Ishikawa (cell line): ENCODE results near the gene TAOK2.

Source experiments
- CREB1 ChIP-seq: IDR thresholded peaks from 2 replicates; pipeline ENCODE4 v1.6.1; 2012; ENCODE audit warnings: low read depth
- EP300 ChIP-seq: IDR thresholded peaks from 2 replicates; pipeline ENCODE4 v1.6.1; 2012; ENCODE audit warnings: borderline replicate concordance
- RAD21 ChIP-seq: IDR thresholded peaks from 2 replicates; pipeline ENCODE4 v1.6.1; 2012; ENCODE audit warnings: low read depth
- TAF1 ChIP-seq: IDR thresholded peaks from 2 replicates; pipeline ENCODE4 v1.6.1; 2012; ENCODE audit warnings: low read depth, mild to moderate bottlenecking
- TCF12 ChIP-seq: IDR thresholded peaks from 2 replicates; pipeline ENCODE4 v1.6.1; 2012; ENCODE audit warnings: low read depth

DNA sequence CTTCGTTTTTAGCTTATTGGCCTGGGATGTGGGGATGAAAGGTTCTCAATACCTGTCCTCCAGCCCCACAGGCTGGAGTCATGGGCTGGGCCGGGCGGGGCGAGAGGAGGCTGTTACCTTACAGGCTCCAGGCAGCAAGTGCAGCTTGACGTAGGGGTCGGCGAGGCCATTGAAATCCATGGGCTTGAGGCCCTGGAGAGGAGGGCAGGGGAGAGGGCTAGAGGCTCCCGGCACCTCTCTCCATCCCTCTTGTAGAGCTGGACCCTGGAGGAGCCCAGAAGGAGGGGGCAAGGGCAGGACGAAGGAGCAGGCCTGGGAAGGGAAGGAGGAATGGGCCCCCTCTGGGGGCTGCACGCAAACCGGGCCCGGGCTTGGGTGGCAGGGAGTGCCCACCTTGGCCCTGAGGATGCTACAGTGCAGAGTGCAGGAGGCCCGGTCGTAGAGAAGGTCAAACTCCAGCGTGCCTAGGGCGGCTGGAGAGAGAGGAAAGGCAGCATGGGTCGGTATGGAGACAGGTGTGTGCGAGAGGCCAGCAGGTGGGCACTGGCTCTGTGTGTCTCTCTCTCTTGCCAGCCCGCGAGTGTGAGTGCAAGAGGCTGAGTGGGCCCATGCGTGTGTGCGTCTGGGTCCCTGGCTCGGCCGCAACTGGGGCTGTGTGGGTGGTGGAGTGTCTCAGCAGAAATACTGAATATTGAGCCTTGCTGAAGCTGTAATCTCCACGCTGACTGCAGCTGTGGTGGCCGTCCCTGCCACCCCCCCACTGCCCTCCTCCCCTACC, 35.6 kb downstream of the TAOK2 start:
- TF ChIP-seq RAD21 (no peak), CREB1 (no peak), TAF1 (no peak), EP300 (no peak), TCF12 (no peak)
